Memory B cell (primary cell): ENCODE results near the gene DPP9.

Experiments used
- ATAC-seq: fragments of 150-1000 bp; cut with Tn5 transposase; 2 replicates; pipeline ENCODE4 v1.10.0; 2021; ENCODE audit warnings: low read depth, mild to moderate bottlenecking, moderate library complexity
- DNase-seq, 2 donors: peaks; one replicate each; pipeline ENCODE4 v3.0.0; 2022; ENCODE audit warnings: low spot score in 2 of 2
- H3K27ac Mint-ChIP-seq: one replicate; pipeline ENCODE4 v1.8.0; 2022; ENCODE audit warnings: mild to moderate bottlenecking, moderate library complexity, mixed read lengths
- H3K27me3 Mint-ChIP-seq: one replicate; pipeline ENCODE4 v1.8.0; 2022; ENCODE audit warnings: mixed read lengths
- H3K36me3 Mint-ChIP-seq: one replicate; pipeline ENCODE4 v1.8.0; 2022; ENCODE audit warnings: mild to moderate bottlenecking, mixed read lengths
- H3K4me1 Mint-ChIP-seq: one replicate; pipeline ENCODE4 v1.8.0; 2022; ENCODE audit warnings: mixed read lengths
- H3K4me3 Mint-ChIP-seq: one replicate; pipeline ENCODE4 v1.8.0; 2022; ENCODE audit warnings: mild to moderate bottlenecking, moderate library complexity, mixed read lengths
- H3K9me3 Mint-ChIP-seq: one replicate; pipeline ENCODE4 v1.8.0; 2022; ENCODE audit warnings: mixed read lengths

Gene DPP9

GRCh38 chr19:4723595-4724514 is at the start of gene DPP9:
Gene DPP9 (minus strand): TSS chr19:4723842. CDS start chr19:4719906, 3,936 bp downstream.
- H3K4me1 Mint-ChIP-seq, result peaks cover 27% of the 10 kb centered on the region
- peak within 1 kb of the TSS; percentile 100 for H3K4me3 Mint-ChIP-seq
- peak; percentile 88 for ATAC-seq
- no peaks in the 10 kb centered on the region for H3K27me3 Mint-ChIP-seq
- H3K27ac Mint-ChIP-seq, result peak within 1 kb of the TSS; percentile 100
- H3K36me3 Mint-ChIP-seq, result peaks cover 7% of the 10 kb centered on the region
- peak; percentile 99 to 100 for DNase-seq
- H3K9me3 Mint-ChIP-seq, result no peaks in the 10 kb centered on the region

GRCh38 chr19:4773047-4773640 is 49.5 kb upstream of the DPP9 start:
- Mint-ChIP-seq H3K9me3 (peaks cover 3% of the 10 kb centered on the region), H3K4me3 (no peak overlapping the region), H3K27me3 (peaks cover 15% of the 10 kb centered on the region), H3K36me3 (peaks cover 1% of the 10 kb centered on the region), H3K27ac (no peak overlapping the region), H3K4me1 (peaks cover 2% of the 10 kb centered on the region)
- DNase-seq (no peak), ATAC-seq (no peak)

GRCh38 chr19:4772566-4772965 is 48.9 kb upstream of the DPP9 start:
- H3K36me3 Mint-ChIP-seq, result no peaks in the 10 kb centered on the region
- ATAC-seq, result no peak
- H3K4me3 Mint-ChIP-seq, result no peak overlapping the region
- peaks cover 2% of the 10 kb centered on the region for H3K4me1 Mint-ChIP-seq
- H3K27ac Mint-ChIP-seq, result no peak overlapping the region
- peaks cover 2% of the 10 kb centered on the region for H3K9me3 Mint-ChIP-seq
- DNase-seq, result no peak
- peaks cover 14% of the 10 kb centered on the region for H3K27me3 Mint-ChIP-seq

GRCh38 chr19:4768934-4769777 is 45.5 kb upstream of the DPP9 start:
- H3K9me3 Mint-ChIP-seq, result no peaks in the 10 kb centered on the region
- peak; percentile 74 to 85 for DNase-seq
- peaks cover 2% of the 10 kb centered on the region for H3K4me1 Mint-ChIP-seq
- H3K36me3 Mint-ChIP-seq, result no peaks in the 10 kb centered on the region
- no peak overlapping the region for H3K27ac Mint-ChIP-seq
- H3K27me3 Mint-ChIP-seq, result peaks cover 21% of the 10 kb centered on the region
- ATAC-seq, result peak; percentile 60
- H3K4me3 Mint-ChIP-seq, result no peak overlapping the region

- Mint-ChIP-seq H3K27ac (no peak overlapping the region), H3K9me3 (no peaks in the 10 kb centered on the region), H3K4me3 (no peak overlapping the region), H3K4me1 (peaks cover under 1% of the 10 kb centered on the region), H3K27me3 (peaks cover 27% of the 10 kb centered on the region), H3K36me3 (no peaks in the 10 kb centered on the region)
- ATAC-seq, result no peak
- no peak for DNase-seq
These were observed 40.7 kb upstream of the DPP9 start for GRCh38 chr19:4764393-4764660.

- Mint-ChIP-seq H3K36me3 (no peaks in the 10 kb centered on the region), H3K9me3 (no peaks in the 10 kb centered on the region), H3K4me3 (no peak overlapping the region), H3K27me3 (peaks cover 30% of the 10 kb centered on the region), H3K27ac (no peak overlapping the region), H3K4me1 (peaks cover 3% of the 10 kb centered on the region)
- ATAC-seq, result no peak
- no peak for DNase-seq
These were observed 39.4 kb upstream of the DPP9 start for GRCh38 chr19:4763021-4763420.

GRCh38 chr19:4760285-4760650 is 36.6 kb upstream of the DPP9 start:
- Mint-ChIP-seq H3K36me3 (no peaks in the 10 kb centered on the region), H3K4me1 (peaks cover 3% of the 10 kb centered on the region), H3K4me3 (peak overlapping the region; percentile 56), H3K27ac (no peak overlapping the region), H3K27me3 (peaks cover 27% of the 10 kb centered on the region), H3K9me3 (no peaks in the 10 kb centered on the region)
- ATAC-seq, result no peak
- no peak for DNase-seq

- Mint-ChIP-seq H3K9me3 (no peaks in the 10 kb centered on the region), H3K27me3 (peaks cover 20% of the 10 kb centered on the region), H3K4me1 (peaks cover 3% of the 10 kb centered on the region), H3K36me3 (no peaks in the 10 kb centered on the region), H3K4me3 (peak overlapping the region; percentile 56), H3K27ac (peak overlapping the region; percentile 55)
- DNase-seq, result peak; percentile 51 to 53
- peak; percentile 92 for ATAC-seq
These were observed 36.0 kb upstream of the DPP9 start for GRCh38 chr19:4759388-4760284.

GRCh38 chr19:4758659-4759058 is 35.0 kb upstream of the DPP9 start:
- DNase-seq (no peak), ATAC-seq (no peak)
- Mint-ChIP-seq H3K9me3 (no peaks in the 10 kb centered on the region), H3K4me1 (peaks cover 3% of the 10 kb centered on the region), H3K27me3 (peaks cover 20% of the 10 kb centered on the region), H3K36me3 (no peaks in the 10 kb centered on the region), H3K27ac (no peak overlapping the region), H3K4me3 (no peak overlapping the region)

GRCh38 chr19:4758082-4758481 is 34.4 kb upstream of the DPP9 start:
- H3K27ac Mint-ChIP-seq, result no peak overlapping the region
- H3K4me3 Mint-ChIP-seq, result no peak overlapping the region
- DNase-seq, result no peak
- peaks cover 20% of the 10 kb centered on the region for H3K27me3 Mint-ChIP-seq
- peaks cover 3% of the 10 kb centered on the region for H3K4me1 Mint-ChIP-seq
- no peak for ATAC-seq
- H3K9me3 Mint-ChIP-seq, result no peaks in the 10 kb centered on the region
- no peaks in the 10 kb centered on the region for H3K36me3 Mint-ChIP-seq

GRCh38 chr19:4755459-4755858 is 31.8 kb upstream of the DPP9 start:
- Mint-ChIP-seq H3K27me3 (peaks cover 11% of the 10 kb centered on the region), H3K4me3 (no peak overlapping the region), H3K36me3 (no peaks in the 10 kb centered on the region), H3K4me1 (peaks cover 3% of the 10 kb centered on the region), H3K9me3 (no peaks in the 10 kb centered on the region), H3K27ac (no peak overlapping the region)
- ATAC-seq, result no peak
- DNase-seq, result no peak

GRCh38 chr19:4754248-4754647 is 30.6 kb upstream of the DPP9 start:
- Mint-ChIP-seq H3K4me3 (no peak overlapping the region), H3K27me3 (peaks cover 17% of the 10 kb centered on the region), H3K9me3 (no peaks in the 10 kb centered on the region), H3K36me3 (no peaks in the 10 kb centered on the region), H3K27ac (no peak overlapping the region), H3K4me1 (peaks cover 1% of the 10 kb centered on the region)
- ATAC-seq, result peak; percentile 60
- no peak for DNase-seq

- no peaks in the 10 kb centered on the region for H3K4me1 Mint-ChIP-seq
- ATAC-seq, result no peak
- H3K9me3 Mint-ChIP-seq, result no peaks in the 10 kb centered on the region
These were observed 26.4 kb upstream of the DPP9 start for GRCh38 chr19:4749870-4750590.

More at GRCh38 chr19:4749870-4750590, 26.4 kb upstream of the DPP9 start:
- no peak overlapping the region for H3K27ac Mint-ChIP-seq
- no peak for DNase-seq
- no peak overlapping the region for H3K4me3 Mint-ChIP-seq
- peaks cover 22% of the 10 kb centered on the region for H3K27me3 Mint-ChIP-seq
- peaks cover 2% of the 10 kb centered on the region for H3K36me3 Mint-ChIP-seq
